OCI-LY1 (cell line): ENCODE data around the gene CABYR.

Source experiments
- CTCF ChIP-seq: fragments of 200-600 bp; sonication (generic), shearing (Covaris generic); IDR thresholded peaks from 2 replicates; pipeline ENCODE4 v1.5.1; 2017; ENCODE audit warnings: mild to moderate bottlenecking, antibody characterized with exemption, low read length, moderate library complexity, mixed read lengths
- EZH2 ChIP-seq: fragments of 200-600 bp; sonication (generic), shearing (Covaris generic); IDR thresholded peaks from 2 replicates; pipeline ENCODE4 v1.8.0; 2017; ENCODE audit warnings: borderline replicate concordance, mixed run types, mild to moderate bottlenecking, antibody characterized with exemption, low read length, moderate library complexity, mixed read lengths

GRCh38 chr18:24199372-24199962 is 60.6 kb downstream of the CABYR start:
- no peak for TF ChIP-seq CTCF
- no peak for TF ChIP-seq EZH2
